Lower leg skin (tissue), 3 donors: ENCODE measurements around the gene ZFYVE28.

Source experiments
- CTCF ChIP-seq, 3 donors: fragments of 450-650 bp; IDR thresholded peaks; one replicate each; pipeline ENCODE4 v1.5.1; 2016; ENCODE audit warnings: antibody characterized with exemption in 3 of 3, mild to moderate bottlenecking in 3 of 3, moderate library complexity in 2 of 3
- POLR2A ChIP-seq, 2 donors: fragments of 450-650 bp; IDR thresholded peaks; one replicate each; pipeline ENCODE4 v1.6.1; 2016 to 2017; ENCODE audit warnings: antibody characterized with exemption in 2 of 2, mild to moderate bottlenecking in 1 of 2, moderate library complexity in 1 of 2

- TF ChIP-seq CTCF (IDR thresholded peaks at IDR 0.05) (no peak), POLR2A (IDR thresholded peaks at IDR 0.05) (no peak)
Measured at GRCh38 chr4:2417765-2418649, at the start of gene ZFYVE28.
